HG03097 (cell line): ENCODE results near the gene DSG2.

ENCODE experiments used
- ATAC-seq: cut with Tn5 transposase; IDR thresholded peaks from one replicate; pipeline ENCODE4 v1.9.1; 2021; ENCODE audit not compliant: unreplicated experiment, low FRiP score

DSG2 gene

DNA sequence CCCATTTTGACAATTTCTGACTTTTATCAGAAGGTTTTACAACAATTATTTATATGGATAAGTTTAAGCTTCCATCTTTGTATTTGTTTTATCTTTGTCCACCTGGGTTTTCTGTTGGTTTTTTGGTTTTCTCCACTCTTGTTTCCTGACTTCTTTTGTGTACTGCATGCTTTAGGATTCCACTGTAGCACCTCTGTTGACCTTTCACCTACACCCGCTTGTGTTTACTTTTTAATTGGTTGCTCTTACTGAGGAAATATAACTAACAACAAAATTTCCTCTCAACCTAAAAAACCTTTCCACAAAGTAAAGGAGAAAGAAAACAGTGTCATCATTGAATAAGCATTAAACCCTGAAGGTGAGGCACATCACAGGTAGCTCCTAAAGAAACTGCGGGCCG, 53.9 kb downstream of the DSG2 start:
- ATAC-seq: no peak

DNA sequence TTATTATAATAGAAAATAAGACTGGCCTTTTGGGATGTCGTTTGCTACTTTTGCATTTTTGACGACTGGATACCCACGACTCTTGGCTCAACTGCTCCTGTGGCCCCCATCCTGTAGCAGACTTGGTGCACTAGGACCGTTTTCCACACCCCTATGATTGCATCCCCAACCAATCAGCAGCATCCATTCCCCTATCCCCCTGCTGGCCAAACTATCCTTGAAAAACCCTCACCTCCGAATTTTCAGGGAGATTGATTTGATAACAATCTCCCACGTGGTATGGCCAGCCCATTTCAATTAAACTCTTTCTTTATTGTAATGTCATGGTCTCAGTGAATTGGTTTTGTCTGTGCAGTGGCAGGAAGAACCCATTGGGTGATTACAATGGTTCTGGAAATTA, 55.8 kb downstream of the DSG2 start:
- ATAC-seq: no peak

DNA sequence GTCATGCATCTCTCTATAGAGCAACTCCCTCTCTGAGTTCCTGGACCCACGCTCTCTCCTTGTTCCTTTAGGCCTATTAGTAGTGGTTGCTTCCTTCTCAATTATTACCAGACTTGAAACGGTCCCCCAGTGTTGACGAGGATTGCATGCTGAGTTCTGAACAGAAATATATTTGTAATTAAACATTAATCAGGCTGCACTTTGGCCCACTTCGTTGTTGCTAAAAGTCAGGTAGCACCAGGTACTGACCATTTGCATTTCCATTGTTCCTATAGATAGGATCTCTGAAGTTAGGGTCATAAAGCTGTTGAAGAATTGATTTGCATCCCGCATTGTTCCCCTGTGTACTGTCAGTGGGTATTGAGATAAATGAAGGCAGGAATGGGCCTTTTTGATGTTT, 56.8 kb downstream of the DSG2 start:
- ATAC-seq: no peak

DNA sequence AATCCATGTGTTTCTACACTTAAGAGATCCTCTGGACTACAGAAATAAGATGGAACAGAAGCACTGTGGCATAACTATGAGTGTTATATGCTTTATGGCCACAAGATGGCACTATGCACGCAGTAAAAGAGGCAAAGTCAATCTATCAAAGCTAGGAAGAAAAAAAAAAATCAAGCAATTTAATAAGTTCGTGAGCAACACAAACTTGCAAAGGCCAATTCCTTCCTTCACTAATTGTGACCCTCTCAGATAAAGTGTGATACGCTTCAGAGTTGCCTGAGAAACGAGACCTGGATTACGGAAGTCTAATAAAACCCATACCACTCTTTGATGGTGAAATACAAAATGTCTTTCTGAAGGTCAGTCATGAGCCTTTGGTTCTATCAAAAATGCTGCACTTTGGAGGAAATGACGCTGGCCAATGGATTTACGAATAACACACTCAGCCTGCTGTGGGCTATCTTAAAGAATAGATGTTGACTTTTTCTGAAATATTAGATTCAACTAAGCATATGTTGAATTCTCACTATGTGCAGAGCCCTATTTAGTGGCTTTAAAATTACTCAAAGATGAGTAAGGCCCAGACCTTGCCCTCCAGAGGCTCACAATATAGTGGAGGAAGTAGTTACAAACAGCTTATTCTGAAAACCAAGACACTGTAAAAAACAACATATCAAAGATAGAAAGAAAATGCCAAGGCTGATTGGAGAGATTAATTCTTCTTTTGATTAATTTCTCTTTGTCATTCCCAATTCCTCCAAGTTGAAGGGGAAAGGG, 58.2 kb downstream of the DSG2 start:
- ATAC-seq: peak; percentile 66

DNA sequence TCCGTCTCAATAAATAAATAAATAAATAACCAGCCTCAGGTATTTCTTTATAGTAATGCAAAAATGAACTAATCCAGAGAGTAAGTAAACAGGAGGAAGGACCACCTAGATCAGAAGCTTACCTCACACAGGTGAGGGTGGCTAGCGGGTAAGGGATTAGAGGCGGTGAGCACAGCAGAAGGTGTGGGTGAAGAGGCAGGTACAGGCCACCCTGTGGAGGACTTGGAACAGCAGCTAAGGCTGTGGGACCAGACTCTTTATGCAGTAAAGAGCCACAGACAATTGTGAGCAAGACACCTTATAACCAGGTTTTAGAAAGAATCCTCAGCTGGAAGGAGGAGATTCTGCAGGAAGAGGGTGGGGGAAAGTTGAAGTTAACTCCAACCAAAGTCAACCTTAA, 59.5 kb downstream of the DSG2 start:
- no peak for ATAC-seq

DNA sequence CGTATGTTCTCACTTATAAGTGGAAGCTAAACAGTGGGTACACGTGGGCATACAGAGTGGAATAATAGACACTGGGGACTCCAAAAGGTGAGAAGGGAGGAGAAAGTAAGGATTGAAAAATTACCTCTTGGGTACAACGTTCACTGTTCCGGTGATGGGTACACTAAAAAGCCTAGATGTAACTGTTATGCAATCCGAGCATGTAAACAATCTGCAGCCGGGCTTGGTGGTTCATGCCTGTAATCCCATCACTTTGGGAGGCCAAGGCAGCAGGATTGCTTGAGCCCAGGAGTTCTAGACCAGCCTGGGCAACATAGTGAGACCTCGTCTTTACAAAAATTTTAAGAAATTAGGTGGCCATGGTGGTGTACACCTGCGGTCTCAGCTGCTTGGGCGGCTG, 60.6 kb downstream of the DSG2 start:
- ATAC-seq: no peak

DNA sequence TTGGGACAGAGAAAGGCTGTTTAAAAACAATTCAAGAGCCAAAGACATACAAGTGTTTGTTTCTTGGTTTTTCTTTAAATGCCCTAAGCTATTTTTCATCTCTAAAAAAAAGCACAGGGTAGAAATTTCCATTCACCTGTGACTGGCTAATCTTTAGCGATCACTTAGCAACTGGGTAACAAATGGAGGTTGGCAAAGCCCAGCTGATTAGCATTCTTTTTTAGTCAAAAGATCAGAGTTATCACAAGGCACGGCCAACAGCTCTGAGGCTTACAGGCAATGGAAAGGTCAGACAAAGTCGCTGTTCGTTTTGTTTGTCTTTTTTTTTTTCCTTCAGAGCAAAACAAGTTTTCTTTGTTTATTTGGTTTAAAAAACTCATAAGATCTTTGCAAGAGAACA, 64.7 kb downstream of the DSG2 start:
- no peak for ATAC-seq

DNA sequence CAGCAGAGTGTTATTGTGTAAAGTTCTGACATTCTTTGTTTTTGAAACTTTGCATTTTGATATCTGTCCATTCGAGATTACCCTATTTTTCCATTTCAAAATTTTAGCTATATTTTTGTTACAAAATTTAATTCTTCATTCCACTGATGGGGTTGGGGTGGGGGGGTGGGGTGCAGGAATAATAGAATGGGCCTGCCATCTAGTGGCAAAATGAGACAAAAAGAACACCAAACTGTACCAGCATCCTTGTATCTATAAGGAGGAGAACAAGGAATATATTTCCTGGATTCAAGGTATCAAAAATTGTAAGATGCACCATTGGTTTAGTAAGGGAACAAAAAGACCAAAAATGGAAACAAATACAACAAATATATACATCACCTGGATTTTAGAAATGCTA, 65.8 kb downstream of the DSG2 start:
- ATAC-seq: no peak

DNA sequence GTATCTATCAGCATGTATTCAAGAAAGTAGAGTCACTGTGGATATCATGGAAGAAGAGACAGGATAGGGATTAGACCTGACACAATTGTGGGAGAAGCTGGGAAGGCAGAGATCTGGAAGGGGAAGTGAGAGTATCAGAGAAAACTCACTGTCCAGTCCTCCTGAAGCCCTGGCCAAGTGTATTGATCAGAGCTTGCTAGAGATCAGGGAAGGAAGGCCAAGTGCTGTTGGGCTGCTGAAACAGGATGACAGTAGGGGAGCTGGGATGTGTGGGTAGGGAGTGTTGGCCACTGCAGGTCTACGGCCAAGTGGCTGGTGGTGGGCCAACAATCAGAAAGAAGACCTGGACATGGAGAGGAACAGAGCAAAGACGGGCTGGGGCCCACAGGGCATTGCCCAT, 67.4 kb downstream of the DSG2 start:
- ATAC-seq: no peak

DNA sequence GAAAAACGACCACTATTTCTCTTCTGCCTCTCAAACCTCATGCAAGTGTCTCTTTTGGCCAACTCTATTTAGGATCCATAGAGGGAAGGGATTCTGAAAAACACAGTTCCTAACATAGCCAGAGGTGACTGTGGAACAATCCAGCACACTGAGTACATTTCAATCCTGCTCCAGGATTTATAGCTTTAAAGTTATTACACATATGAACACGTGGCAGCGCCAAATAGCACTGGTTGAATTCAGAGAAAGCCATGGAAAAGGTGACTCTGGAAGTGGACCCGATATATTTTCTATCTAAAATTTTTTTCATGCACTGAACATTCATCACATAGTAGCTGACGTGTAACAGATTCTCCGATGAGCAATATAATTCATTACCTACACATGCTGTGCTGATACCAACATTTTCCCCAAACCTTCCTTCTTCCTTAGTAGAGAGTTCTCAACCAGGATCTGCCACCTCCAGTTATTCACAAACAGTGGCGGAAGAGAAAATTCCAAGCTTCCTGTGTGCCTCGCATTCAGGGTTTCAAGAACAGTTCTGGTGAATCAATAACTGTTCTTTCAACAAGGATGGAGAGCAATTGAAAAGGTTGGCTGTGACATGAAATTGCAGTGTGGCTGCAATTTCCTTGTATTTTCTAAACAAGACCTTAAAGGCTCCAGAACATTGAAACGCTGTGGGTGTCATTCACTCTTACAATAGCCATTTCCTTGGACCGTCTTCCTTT, 68.0 kb downstream of the DSG2 start:
- no peak for ATAC-seq

DNA sequence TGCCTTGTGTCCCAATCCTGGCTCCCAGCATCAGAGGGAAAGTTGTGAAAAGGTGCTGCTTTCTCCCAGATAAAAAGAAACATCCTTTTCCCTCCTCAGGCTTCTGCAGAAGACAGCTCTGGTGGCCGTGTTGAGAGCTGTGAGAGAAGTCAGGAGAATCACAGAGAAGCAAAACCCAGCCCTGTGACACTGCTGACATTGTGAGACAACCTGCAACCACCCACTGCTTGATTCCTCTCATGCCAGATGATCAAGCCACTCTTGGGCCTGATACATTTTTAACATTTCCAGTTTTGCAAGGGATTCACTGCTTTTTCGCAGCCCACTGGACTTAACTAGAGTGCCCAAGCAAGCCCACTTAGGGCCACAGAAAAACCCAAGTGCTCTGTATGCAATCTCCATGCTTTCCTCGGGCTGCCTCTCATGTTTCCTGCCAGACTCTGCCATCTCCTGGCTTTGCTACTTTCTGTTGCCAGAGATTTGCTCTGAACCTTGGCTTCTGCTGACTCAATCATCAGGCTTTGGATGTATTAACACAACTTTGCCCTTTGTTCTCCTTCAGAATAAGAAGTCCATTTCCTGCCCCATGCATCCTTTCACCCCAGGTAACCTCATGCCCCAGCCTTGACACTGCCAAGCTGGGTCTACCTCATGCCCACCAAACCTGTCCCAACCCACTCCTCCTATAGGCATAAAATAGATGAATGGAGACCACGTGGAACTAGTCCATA, 68.8 kb downstream of the DSG2 start:
- ATAC-seq: no peak

DNA sequence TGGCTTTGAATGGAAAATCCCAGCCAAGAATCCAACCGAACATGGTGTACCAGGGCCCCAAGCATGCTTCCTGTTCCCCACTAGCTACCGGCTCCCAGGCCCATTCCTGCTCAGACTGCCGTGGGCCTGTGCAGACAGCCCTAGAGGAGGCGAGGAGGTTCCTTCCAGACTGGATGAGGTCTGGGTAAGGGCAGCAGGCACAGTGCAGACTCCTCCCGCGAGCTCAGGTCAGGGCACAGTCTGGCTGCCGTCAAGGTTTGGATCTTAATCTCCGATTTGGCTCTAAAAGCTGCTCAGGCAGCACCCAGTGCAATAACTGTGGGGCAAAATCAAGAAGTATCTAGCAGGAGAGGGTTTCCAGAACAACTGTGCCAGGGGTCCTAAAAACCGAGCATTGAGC, 74.4 kb downstream of the DSG2 start:
- no peak for ATAC-seq

DNA sequence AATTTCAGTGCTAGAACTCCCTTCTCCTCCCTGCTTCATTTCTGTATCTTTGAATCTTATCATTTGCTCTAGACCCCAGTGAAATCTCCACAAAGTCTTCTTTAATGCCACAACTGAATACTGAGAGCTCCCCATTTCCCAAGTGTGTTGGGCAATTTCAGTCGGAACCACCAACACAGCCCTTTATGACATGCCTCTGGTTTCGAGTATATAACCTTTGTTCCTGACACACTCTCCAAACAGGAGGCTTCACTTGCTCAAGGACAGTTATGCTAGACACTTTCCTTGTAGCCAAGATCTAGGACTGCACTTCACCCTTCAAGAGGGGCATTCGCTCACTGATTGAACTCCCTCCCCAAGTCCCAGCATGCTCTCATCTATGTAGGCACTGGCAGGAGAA, 75.1 kb downstream of the DSG2 start:
- ATAC-seq: no peak

DNA sequence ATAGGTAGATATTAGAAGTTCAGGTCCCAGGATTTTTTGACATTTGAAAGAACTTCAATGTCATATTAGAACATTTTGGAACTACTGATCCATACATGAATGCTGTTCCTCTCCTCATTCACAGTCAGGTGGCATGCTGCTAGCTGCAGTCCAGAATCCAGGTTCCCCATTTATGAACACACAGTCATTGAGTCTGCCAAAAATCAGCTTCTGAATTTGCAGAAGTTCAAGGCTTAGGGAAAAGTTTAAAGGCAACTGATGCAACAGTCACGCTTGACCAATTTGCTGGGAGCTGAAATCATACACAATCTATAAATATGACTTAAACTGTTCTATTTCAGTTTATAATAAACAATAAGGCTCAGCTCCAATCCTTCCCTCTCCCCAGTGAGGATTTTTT, 76.4 kb downstream of the DSG2 start:
- ATAC-seq: no peak

DNA sequence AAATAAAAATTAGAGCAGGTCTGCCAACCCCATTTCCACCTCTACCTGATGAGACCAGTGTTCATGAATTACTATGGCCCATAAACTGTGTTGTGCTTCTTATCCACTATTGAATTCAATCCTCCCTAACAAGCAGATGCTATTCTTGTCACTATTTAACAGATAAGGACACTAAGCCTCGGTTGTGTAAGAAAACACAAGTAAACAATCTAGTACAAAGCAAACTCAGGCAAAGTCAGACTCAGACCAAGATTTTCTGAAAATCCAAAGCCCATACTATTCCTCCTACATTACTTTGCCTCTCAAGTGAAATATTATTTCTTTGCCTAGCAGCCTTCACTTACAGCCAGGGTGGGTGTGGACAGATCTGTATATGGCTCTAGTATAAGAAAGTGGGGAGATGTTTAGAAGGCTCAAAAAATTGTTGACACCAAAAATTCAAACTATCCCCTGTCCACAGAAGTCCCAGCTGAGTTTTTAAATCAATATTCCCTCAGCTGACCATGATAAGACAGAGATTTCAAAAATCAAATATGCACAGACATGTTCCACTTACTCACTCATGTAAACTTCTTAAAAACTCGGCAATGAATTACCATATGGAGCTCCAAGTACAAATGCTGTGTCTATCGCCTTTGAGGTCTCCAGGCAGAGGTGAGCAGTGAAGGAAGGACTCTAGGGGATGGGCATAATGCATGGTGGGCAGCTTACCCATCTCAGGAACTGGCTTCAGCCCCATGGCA, 77.7 kb downstream of the DSG2 start:
- no peak for ATAC-seq

DNA sequence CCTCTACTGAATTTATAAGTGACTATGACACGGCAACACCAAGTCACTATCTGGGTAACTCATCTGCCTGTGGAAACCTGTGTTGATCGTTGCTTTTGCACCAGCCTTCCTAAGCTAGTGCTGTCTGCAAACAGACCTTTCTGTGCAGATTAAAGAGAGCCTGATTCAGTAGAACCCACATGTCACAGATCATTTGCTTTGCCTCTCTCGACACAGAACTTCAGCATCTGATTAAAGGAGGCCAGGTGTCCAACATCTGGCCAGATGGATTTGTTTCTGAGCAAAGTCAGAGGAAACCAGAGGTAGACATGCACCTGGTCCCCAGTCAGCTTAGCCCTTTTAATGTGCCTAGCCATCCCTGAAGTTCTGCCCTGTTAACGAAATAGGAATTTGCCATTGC, 78.7 kb downstream of the DSG2 start:
- ATAC-seq: no peak

DNA sequence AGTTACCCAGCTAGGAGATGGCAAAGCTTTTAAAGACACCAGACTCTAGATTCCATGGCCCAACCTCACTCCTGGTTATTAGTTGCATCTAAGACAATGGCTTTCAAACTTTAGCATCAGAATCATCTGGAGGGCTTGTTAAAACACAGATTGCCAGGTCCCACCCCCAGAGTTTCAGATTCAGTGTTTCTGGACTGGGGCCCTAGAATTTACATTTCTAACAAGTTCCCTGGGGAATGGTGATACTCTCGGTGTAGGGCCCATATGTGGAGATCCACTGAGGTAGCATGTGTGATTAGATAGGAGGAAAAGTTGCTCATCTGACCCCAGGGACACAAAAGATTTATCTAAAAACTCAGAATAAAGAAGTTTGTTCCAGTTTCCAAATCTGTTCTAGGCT, 79.2 kb downstream of the DSG2 start:
- ATAC-seq: no peak

DNA sequence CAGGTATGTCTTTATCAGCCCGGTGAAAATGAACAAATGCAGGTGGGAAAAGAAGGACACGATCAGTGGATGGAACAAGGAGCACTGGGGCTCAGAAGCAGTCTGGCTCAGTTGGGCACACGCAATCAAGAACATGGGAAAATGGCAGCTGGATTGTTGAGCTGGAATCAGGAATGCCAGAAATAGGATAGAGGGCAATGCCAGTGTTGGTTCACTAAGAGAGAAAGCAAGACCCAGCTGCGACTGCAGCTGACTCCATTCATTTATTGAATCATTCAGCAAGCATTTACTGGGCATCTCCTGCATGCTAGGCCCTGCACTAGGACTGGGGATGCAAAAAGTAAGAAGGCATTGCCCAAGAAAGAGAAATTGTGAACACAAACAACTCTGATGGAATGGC, 80.1 kb downstream of the DSG2 start:
- ATAC-seq: no peak

DNA sequence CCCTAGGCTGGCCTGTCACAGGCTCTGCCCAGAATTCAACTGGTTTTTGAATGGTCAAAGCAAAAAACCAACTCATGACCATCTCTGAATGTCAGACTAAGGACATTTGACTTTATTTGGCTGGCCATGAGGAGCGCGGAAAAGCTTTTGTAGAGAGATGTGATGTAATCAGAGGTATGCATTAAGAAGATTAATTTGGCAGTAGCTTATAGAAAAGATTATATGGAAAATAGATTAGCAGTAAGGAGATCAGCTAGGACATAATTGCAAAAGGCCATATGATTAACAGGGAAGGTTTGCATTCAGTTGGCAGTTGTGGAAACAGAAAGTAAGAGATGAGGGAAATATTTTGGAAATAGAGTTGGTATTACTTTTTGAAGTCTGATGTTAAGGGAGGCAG, 81.4 kb downstream of the DSG2 start:
- ATAC-seq: no peak

DNA sequence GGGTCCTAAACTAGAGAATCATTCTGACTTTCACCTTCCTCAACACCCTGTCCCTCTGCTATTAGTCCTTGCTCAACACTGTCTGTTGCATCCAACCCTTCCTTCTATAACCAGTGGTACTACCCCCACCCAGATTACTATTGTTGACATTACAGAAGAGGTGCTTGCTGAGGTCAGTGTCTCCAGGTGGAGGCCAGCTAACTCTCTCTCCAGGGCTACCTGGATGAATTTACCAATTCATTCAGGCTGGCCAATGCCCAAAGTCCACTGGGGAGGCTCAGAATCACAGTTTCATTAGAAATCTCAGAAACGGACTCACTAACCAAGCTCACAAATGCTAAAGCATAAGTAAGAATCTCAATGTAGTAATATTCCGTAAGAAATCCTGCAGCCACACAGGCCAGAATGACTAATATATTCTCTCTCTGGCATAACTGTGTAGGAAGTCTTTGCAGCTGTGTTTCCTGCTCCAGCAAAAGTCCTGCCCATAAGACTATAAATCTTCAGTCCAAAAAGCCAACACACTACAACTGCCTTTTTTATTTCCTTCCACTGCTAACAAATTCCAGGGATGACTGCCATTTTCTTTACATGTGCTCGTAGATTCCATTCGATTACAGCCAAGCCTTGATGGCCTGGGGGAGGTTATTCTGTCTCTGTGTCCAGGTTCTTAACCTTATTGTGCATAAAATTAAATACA, 83.7 kb downstream of the DSG2 start:
- ATAC-seq: no peak
